ENCODE data around the gene MITD1.
"Not testable (repeated sequence)": the region's sequence is repeated elsewhere in the genome, so short reads cannot be mapped to it uniquely, and the experiment has no call there.

The MITD1 gene

GRCh38 chr2:99180755-99181623 is at the start of gene MITD1, which contains the start of gene MRPL30:
Gene MITD1, minus strand, starts transcription at chr2:99181058. Its CDS starts 77 bp downstream, at chr2:99180981.
Gene MRPL30, plus strand, starts transcription at chr2:99181184. Its CDS starts 5,020 bp downstream, at chr2:99186204.
- peak; percentile 90 to 91 for DNase-seq

GRCh38 chr2:99217929-99218501 is 37.2 kb upstream of the MITD1 start:
- no peak for DNase-seq

GRCh38 chr2:99216096-99216495 is 35.2 kb upstream of the MITD1 start:
- DNase-seq = no peak

- DNase-seq = no peak
Measured at GRCh38 chr2:99205491-99205890, 24.6 kb upstream of the MITD1 start.

GRCh38 chr2:99201959-99202678 is 21.3 kb upstream of the MITD1 start:
- no peak for DNase-seq

- no peak for DNase-seq
Measured at GRCh38 chr2:99200076-99200800, 19.4 kb upstream of the MITD1 start.

GRCh38 chr2:99198103-99198841 is 17.4 kb upstream of the MITD1 start:
- DNase-seq = no peak

GRCh38 chr2:99192364-99192763 is 11.5 kb upstream of the MITD1 start:
- DNase-seq = not testable (repeated sequence)

GRCh38 chr2:99190548-99190947 is 9.7 kb upstream of the MITD1 start:
- DNase-seq = no peak

- DNase-seq = no peak
Measured at GRCh38 chr2:99188357-99188756, 7.5 kb upstream of the MITD1 start.

- no peak for DNase-seq
Measured at GRCh38 chr2:99187011-99187410, 6.2 kb upstream of the MITD1 start.

GRCh38 chr2:99184811-99185210 is 4.0 kb upstream of the MITD1 start:
- no peak for DNase-seq

GRCh38 chr2:99183025-99183424 is 2.2 kb upstream of the MITD1 start:
- no peak for DNase-seq

- no peak for DNase-seq
Measured at GRCh38 chr2:99181624-99182000, 754 bp upstream of the MITD1 start.

- no peak for DNase-seq
Measured at GRCh38 chr2:99171377-99172140, 9.3 kb downstream of the MITD1 start.

- DNase-seq = no peak
Measured at GRCh38 chr2:99169534-99169933, 11.3 kb downstream of the MITD1 start.

- DNase-seq = no peak
Measured at GRCh38 chr2:99166218-99166617, 14.6 kb downstream of the MITD1 start.

GRCh38 chr2:99159594-99159993 is 21.3 kb downstream of the MITD1 start:
- DNase-seq = no peak

- DNase-seq = no peak
Measured at GRCh38 chr2:99158599-99158998, 22.3 kb downstream of the MITD1 start.

- DNase-seq = no peak
Measured at GRCh38 chr2:99156891-99157290, 24.0 kb downstream of the MITD1 start.

Measured in NCI-H1930 (cell line).